Measurements from ENCODE around the gene NTF3.
A peak's percentile ranks its signal among the peaks of the same experiment; 100 is the strongest.

NTF3 gene

GRCh38 chr12:5430641-5431603 is 986 bp upstream of the NTF3 start:
- DNase-seq (ENCODE audit: low spot score): no peak

- DNase-seq (ENCODE audit: low spot score): no peak
These were observed 1.4 kb downstream of the NTF3 start for GRCh38 chr12:5433081-5433844.

DNA sequence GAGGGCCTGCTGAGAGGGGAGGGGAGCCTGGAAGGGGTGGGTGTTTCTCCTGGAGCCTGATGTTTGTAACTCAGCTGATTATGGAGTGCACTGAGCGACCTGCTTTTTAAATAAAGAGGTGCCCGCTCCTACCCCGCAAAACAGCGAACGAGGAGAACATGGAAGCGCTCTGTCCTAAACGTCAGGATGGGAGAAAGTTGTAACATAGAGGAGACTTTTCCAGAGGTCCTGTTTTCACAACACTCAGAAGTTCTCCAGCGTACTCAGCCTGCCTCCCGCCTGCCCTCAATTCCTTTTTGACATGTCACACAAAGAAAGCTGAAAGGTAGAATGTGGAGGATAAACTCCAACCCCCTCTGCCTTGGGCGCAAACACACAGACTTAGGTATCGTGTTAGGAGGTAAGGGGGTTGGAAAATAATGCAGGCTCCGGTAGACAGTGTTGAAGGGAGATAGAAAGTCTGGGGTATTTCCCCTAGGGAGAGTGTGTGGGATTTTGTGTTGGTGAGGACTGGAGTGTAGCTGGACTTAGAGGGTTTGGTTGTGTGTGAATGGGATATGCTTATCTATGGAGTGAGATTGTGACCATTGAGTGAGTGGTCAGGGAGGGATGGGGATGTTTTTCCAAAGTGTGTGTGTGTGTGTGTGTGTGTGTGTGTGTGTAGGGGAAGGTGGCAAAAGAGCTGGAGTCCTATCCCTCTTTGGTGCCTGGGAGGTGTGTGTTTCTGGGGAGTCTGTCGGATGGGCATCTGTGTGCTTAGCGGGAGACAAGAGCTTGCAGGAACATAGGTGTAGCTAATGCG is 2.1 kb downstream of the NTF3 start:
- DNase-seq (ENCODE audit: low spot score): no peak

DNA sequence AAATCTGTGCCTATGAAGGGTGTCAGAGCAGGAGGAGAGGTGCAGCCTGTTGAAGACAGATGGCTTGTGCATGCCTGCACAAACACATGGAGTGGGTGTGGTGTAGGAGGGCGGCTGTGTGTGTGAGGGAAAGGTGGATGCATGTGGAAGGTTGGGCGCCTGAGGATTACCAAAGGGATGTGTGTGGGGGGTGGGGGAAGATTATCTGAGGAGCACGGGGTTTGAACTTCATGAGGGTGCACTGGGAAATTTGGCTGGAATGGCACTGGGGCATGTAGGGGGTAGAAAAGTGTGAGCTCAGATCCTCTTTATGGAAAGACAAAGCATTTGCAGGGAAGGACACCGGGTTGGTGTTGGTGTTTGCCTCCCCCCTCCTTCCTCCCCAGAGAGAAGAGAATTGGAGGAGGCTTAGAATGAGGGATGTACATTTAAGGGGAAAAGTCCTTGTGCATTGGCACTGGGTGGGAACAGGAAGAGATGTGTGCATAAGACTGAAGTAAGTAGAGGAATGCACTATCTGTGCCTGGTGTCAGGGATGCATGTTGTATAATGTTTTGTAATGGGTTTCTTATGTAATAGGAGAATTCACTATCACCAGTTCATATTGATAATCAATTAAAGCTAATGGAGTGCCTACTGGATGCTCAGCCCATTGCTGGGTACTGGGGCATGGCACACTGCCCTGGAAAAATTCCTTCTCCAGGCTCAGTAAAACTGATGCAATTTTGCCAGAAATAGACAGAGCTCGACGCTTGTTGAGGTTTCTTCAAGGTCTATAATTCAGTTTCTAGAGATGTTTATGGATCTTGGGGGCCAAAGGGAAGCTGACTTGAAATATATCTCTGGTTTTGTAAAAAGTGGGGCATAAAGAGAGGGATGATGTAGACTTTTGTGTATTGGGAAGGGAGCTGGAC is 3.0 kb downstream of the NTF3 start:
- no peak for DNase-seq (ENCODE audit: low spot score)

- no peak for DNase-seq (ENCODE audit: low spot score)
These were observed 5.3 kb downstream of the NTF3 start for GRCh38 chr12:5437182-5437583.

DNA sequence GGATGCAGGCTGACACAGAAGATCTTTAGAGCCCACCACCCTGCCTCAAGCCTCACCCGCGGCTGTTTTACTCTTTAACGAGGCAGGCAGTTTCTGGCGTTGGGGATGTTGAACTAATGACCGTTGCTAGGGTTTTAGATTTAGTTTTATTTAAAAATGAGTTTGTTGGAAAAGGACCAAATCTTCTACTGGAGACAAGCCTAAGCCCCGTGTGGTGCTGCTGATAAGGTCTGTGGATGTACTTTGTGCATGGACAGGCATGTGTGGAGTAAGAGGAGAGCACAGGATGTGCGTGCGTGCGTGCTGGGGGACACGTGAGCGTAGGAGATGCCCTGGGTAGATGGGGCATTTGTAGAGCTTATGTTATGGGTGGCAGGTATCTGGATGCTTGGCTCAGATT is 5.7 kb downstream of the NTF3 start:
- no peak for DNase-seq (ENCODE audit: low spot score)

- DNase-seq (ENCODE audit: low spot score): no peak
These were observed 6.8 kb downstream of the NTF3 start for GRCh38 chr12:5438671-5439200.

DNA sequence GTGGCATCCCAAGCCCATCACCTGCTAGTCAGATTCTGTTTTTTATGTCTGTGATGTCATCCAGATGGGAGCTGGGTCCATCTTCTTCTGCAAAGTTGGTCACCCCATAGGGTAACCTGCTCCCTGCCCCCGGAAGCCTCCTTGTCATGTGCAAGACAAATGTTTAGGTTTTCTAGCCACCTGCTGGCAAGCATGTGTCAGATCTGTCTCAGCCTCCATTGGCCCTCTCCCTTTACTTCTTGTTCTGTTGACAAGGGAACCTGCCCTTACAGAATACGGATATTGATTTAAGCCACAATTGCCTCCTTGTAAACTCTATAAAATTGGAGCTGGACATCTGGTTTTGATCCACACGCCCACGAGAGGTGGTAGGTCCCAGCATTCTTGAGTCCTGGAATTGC is 7.5 kb downstream of the NTF3 start:
- DNase-seq (ENCODE audit: low spot score): no peak

DNA sequence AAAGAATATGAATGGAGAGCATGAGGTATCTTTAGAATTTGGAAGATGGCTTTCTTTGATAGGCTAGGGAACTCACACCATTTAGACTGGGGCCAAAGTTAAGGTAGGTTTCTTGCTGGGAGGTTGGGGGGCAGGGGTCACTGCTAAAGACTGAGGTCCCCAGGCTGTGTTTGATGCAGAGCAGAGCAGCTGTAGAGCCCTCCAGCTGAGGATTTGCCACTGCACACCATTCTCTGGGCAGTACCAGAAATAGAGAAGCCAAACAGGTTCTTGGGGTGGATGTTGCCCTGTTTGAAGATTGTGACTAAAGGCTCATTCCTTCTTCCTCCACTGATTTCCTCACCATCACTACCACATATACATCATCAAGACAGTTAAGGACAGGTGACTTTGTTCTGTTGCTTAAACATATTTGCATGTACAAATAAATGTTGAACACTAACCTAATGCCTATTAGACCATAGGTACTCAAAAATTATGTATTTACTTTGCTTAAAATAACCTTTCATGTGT is 7.9 kb downstream of the NTF3 start:
- DNase-seq (ENCODE audit: low spot score): no peak

- DNase-seq (ENCODE audit: low spot score): no peak
These were observed 9.1 kb downstream of the NTF3 start for GRCh38 chr12:5440978-5441377.

DNA sequence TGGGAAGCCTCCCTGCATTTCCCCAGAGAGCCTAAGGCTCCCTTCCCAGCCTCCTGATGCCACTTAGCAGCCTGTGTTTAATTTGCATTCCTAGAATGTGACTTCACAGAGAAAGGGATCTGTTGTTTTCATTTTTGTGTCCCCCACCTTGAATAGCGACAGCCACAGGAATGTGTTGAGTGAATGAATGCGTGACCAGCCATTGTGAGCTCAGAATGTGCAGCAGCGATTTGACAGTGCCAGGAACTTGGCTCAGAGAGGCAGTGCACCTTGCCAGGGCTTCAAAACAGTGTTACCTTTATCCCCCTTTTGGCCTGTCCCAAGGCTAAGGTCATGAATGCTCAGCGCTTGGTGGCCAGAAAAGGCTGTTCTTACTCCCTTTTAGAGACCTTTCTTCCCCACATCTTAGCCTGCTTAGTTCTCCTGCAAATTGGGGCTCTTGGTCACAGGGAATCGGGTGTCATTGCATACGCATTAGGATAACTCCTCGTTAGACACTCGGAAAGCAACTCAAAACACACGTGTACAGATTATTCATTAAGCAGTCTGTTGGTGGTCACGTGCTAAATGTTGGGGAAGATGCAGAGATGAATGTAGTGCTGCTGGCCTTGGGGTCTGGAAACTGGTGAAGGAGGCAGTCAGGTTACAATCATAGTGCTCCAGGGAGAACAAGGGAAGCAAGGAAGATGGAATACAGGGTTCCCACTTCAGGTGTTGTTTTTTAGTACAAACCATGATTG is 9.8 kb downstream of the NTF3 start:
- no peak for DNase-seq (ENCODE audit: low spot score)

- peak; percentile 60 for DNase-seq (ENCODE audit: low spot score)
These were observed 10.5 kb downstream of the NTF3 start for GRCh38 chr12:5442251-5443006.

DNA sequence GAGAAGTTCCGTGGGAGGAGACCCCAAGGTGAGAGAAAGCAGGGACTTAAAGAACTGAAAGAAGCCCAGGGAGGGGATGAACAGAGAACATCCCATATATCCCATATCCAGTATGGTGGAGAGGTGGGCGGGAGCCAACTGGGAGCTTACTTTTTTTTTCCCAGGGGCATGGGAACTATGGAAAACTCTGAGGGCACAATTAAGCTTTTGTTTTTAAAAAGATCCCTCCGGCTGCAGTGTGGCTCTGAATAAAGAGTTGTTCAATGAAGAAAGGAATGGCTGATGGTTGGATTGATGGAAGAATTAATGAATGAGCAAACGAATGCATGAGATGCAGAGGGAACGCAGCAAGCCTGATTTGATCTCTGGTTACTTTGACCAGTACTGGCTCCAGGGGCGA is 12.6 kb downstream of the NTF3 start:
- DNase-seq (ENCODE audit: low spot score): no peak

DNA sequence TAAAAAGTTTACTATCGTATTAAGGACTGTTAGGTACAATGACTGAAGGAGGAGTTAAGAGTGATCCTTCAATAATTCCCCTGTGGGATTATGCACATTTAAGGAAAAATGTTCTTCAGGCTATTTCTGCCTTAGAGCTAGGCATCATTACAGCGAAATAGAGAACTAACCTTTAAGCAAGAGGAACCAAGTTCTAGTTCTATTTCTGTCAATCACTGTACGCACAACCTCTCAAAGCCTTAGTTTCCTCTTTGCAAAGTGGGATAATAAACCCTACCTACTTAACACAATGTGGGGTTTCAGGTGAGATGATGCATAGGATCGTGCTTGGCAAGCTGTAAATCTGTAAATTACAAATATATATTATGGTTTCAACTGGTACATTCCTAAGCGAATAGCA is 15.4 kb downstream of the NTF3 start:
- DNase-seq (ENCODE audit: low spot score): no peak

GRCh38 chr12:5451251-5451650 is 19.3 kb downstream of the NTF3 start:
- DNase-seq (ENCODE audit: low spot score): no peak

DNA sequence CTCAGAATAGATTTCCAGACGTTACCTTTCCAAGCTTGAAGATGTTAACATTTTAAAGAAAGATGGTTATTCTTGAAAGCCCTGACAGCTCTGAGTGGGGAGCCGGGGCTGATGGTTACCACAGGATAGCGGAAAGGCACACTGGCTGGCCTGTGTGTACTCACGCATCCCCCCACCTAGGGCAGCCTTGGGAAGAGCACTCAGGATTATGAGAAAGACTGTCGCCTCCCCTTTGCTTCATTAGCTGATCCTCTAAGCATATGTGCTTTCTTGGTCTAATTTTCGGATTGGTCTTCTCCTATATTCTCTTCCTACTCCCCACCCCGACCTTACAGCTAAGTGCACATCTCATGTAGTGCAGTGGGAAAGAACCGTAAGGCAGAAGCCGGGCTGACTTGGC is 20.7 kb downstream of the NTF3 start:
- DNase-seq (ENCODE audit: low spot score): no peak

GRCh38 chr12:5453466-5453865 is 21.6 kb downstream of the NTF3 start:
- DNase-seq (ENCODE audit: low spot score): no peak

- DNase-seq (ENCODE audit: low spot score): no peak
These were observed 23.1 kb downstream of the NTF3 start for GRCh38 chr12:5455045-5455444.

- DNase-seq (ENCODE audit: low spot score): no peak
These were observed 24.1 kb downstream of the NTF3 start for GRCh38 chr12:5456030-5456429.
